Endothelial cell of umbilical vein (primary cell): Measurements from ENCODE around the gene TAF8.

Experiments used
- POLR2A ChIP-seq: IDR thresholded peaks from 2 replicates; pipeline ENCODE4 v1.6.1; 2012; ENCODE audit warnings: low read depth, mild to moderate bottlenecking, control low read depth, low read length
- POLR2AphosphoS5 ChIP-seq: IDR thresholded peaks from 2 replicates; pipeline ENCODE4 v1.6.1; 2012; ENCODE audit warnings: low read depth, mild to moderate bottlenecking, control low read depth, low read length, moderate library complexity; ENCODE audit not compliant: insufficient read depth
- TF ChIP-seq, protein P1 (sequence below), 2 donors: IDR thresholded peaks; 1 replicate in 1 of 2; 2 replicates in 1 of 2; pipeline ENCODE4 v1.5.1; 2011; ENCODE audit warnings: low read length in 2 of 2, mild to moderate bottlenecking in 2 of 2, moderate library complexity in 2 of 2, control low read depth in 1 of 2, inconsistent platforms in 1 of 2, low read depth in 1 of 2; ENCODE audit not compliant: insufficient read depth in 1 of 2; ENCODE audit errors: extremely low read depth in 1 of 2

DNA sequence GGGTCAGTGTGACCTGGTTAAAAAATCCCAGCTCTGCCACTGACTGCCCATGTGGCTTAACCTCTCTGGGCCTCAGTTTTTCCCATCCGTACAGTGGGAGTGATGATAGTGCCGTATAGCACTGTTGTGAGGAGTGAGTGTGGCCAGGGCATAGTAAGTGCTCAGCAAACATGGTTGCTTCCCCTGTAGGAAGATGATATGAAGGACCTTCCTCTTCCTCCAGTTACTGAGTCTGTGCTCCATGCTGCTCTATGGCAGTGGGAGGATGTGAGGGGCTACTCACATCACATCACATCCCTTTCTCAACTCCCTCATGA is 79.0 kb downstream of the TAF8 start:
- TF ChIP-seq, protein P1, sequence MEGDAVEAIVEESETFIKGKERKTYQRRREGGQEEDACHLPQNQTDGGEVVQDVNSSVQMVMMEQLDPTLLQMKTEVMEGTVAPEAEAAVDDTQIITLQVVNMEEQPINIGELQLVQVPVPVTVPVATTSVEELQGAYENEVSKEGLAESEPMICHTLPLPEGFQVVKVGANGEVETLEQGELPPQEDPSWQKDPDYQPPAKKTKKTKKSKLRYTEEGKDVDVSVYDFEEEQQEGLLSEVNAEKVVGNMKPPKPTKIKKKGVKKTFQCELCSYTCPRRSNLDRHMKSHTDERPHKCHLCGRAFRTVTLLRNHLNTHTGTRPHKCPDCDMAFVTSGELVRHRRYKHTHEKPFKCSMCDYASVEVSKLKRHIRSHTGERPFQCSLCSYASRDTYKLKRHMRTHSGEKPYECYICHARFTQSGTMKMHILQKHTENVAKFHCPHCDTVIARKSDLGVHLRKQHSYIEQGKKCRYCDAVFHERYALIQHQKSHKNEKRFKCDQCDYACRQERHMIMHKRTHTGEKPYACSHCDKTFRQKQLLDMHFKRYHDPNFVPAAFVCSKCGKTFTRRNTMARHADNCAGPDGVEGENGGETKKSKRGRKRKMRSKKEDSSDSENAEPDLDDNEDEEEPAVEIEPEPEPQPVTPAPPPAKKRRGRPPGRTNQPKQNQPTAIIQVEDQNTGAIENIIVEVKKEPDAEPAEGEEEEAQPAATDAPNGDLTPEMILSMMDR (IDR thresholded peaks at IDR 0.05; ENCODE audit: extremely low read depth in 1 of 2, insufficient read depth in 1 of 2, low read depth in 1 of 2, low read length in 2 of 2) = no peak
- no peak for TF ChIP-seq POLR2AphosphoS5
- TF ChIP-seq POLR2A = no peak
